ENCODE measurements around the gene ZNF665.
A peak's percentile ranks its signal among the peaks of the same experiment; 100 is the strongest.
"Not testable (repeated sequence)": the region's sequence is repeated elsewhere in the genome, so short reads cannot be mapped to it uniquely, and the experiment has no call there.

Gene ZNF665

GRCh38 chr19:53157626-53158025 is 35.5 kb downstream of the ZNF665 start:
- no peak for DNase-seq (ENCODE audit: low read depth)

GRCh38 chr19:53156850-53157249 is 36.3 kb downstream of the ZNF665 start:
- no peak for DNase-seq (ENCODE audit: low read depth)

DNA sequence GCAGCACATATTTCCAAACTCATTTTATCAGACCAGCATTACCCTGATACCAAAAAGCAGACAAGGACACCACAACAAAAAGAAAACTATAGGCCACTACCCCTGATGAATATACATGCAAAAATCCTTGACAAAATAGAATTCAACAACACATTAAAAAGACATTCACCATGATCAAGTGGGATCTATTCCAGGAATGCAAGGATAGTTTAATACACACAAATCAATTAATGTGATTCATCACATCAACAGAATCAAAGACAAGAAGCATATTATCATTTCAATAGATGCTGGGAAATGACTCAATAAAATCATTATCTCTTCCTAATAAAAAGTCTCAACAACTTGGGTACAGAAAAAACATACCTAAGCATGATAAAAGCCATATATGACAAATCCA is 45.5 kb downstream of the ZNF665 start:
- no peak for DNase-seq (ENCODE audit: low read depth)

- no peak for DNase-seq (ENCODE audit: low read depth)
These were observed 52.8 kb downstream of the ZNF665 start for GRCh38 chr19:53140351-53140750.

DNA sequence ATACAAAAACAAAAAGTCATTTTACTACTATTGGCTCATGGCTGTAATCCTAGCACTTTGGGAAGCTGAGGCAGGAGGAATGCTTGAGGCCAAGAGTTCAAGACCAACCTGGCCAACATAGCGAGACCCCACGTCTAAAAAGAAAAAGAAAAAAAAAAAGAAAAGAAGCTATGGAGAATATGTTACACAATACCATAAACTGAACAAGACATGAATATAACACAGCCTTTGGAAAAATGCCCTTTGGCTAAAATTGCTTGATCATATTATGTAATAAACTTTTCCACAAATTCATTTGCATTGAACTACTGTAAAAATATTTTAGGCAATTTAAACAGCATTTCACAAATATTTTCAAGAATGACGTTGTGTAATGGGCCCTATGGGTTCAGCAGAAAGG is 56.7 kb downstream of the ZNF665 start:
- DNase-seq (ENCODE audit: low read depth) = no peak

- DNase-seq (ENCODE audit: low read depth) = peak; percentile 10
These were observed 60.8 kb downstream of the ZNF665 start, which contains the start of gene ZNF415 for GRCh38 chr19:53132141-53132991. Gene ZNF415, minus strand, starts transcription at chr19:53132910. Its CDS starts 10,234 bp downstream, at chr19:53122676.

DNA sequence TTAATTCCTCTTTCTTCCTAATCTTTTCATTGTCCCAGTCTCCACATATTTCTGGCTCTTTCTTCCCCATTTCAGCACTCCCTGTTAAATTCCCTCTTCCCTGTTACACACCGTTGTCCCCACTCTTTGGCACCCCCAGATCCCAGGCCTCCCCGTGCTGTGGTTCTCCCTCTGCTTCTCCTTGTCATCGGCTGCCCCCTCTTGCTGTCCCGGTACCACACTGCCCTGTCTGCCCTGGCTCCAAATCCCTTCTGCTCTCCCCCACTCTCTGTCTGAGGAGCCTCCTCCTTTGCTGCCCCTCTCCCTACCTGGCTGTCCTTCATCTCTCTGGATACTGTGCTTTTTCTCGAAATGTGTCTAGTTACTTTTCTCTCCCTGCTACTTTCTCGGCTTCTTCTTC is 61.4 kb downstream of the ZNF665 start:
- no peak for DNase-seq (ENCODE audit: low read depth)

DNA sequence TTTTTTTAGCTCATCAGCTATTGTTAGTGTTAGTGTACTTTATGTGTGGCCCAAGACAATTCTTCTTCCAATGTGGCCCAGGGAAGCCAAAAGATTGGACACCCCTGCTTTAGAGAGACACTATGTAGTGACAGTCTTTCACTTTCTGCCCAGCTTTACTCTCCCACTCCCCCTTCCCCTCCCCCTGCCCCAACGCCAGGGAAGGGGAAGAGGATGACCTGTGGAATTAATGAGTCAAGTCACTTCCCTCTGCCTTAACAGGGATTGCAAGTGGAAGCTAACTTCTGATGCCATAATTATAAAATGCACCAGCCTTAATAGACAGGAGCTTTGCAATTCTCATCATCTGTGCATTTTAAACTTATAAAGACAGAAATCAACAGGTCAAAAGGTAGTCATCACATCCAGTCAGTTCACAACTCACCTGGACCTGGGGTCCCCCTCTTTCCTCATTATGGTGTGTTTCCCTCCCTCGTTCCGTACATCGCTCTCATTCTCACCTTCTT is 62.0 kb downstream of the ZNF665 start:
- no peak for DNase-seq (ENCODE audit: low read depth)

- DNase-seq (ENCODE audit: low read depth) = no peak
These were observed 62.7 kb downstream of the ZNF665 start for GRCh38 chr19:53130506-53130905.

- DNase-seq (ENCODE audit: low read depth) = not testable (repeated sequence)
These were observed 66.2 kb downstream of the ZNF665 start for GRCh38 chr19:53126733-53127526.

GRCh38 chr19:53123400-53123799 is 69.8 kb downstream of the ZNF665 start:
- no peak for DNase-seq (ENCODE audit: low read depth)

Data from stimulated activated CD8-positive, alpha-beta memory T cell treated with anti-CD3 and anti-CD28 coated beads, Interleukin-4, amount 100 ng/mL, for 24 hours (primary cell).